OCI-LY3 (cell line): ENCODE data around the gene CHDH.

Source experiments
- H2AFZ ChIP-seq: fragments of 200-600, 300-600 bp; shearing (Covaris generic); 2 replicates; pipeline ENCODE4 v1.6.0; 2014; ENCODE audit warnings: antibody characterized with exemption, low read depth, low read length
- H3K27ac ChIP-seq: fragments of 200-600, 300-600 bp; sonication (generic); 2 replicates; pipeline ENCODE4 v1.5.1; 2014; ENCODE audit warnings: mild to moderate bottlenecking, low read length, moderate library complexity, mixed read lengths
- H3K27me3 ChIP-seq: fragments of 200-600, 300-600 bp; sonication (generic); 2 replicates; pipeline ENCODE4 v1.6.1; 2014; ENCODE audit warnings: low read depth, low read length, mixed read lengths
- H3K36me3 ChIP-seq: fragments of 200-600, 300-600 bp; sonication (generic); replicated peaks from 2 replicates; pipeline ENCODE3; 2014; ENCODE audit warnings: low read depth, low read length, mixed read lengths
- H3K4me1 ChIP-seq: fragments of 300-600, 200-600 bp; sonication (generic); 2 replicates; pipeline ENCODE4 v1.6.1; 2014; ENCODE audit warnings: low read length, mixed read lengths
- H3K4me2 ChIP-seq: fragments of 200-600, 300-600 bp; sonication (generic); 2 replicates; pipeline ENCODE4 v1.6.1; 2014; ENCODE audit warnings: low read length, mixed read lengths
- H3K4me3 ChIP-seq: fragments of 300-600, 200-600 bp; sonication (generic); 2 replicates; pipeline ENCODE4 v1.5.1; 2014; ENCODE audit warnings: antibody characterized with exemption, mild to moderate bottlenecking, low read length, moderate library complexity
- H3K79me2 ChIP-seq: fragments of 300-600, 200-600 bp; shearing (Covaris generic); 2 replicates; pipeline ENCODE4 v1.6.1; 2014; ENCODE audit warnings: mild to moderate bottlenecking, low read length, mixed read lengths
- H3K9ac ChIP-seq: fragments of 300-600, 200-600 bp; shearing (Covaris generic); 2 replicates; pipeline ENCODE4 v1.6.0; 2014; ENCODE audit warnings: mild to moderate bottlenecking, low read length, moderate library complexity
- H3K9me3 ChIP-seq: fragments of 200-600, 300-600 bp; shearing (Covaris generic); 2 replicates; pipeline ENCODE4 v1.6.1; 2014; ENCODE audit warnings: low read length, mixed read lengths; ENCODE audit not compliant: insufficient read depth
- H4K20me1 ChIP-seq: fragments of 200-600, 300-600 bp; sonication (generic); 2 replicates; pipeline ENCODE4 v1.6.1; 2016; ENCODE audit warnings: low read length, mixed read lengths; ENCODE audit not compliant: insufficient read depth
- EZH2phosphoT487 ChIP-seq: fragments of 200-600 bp; shearing (Covaris generic); IDR thresholded peaks from 2 replicates; pipeline ENCODE4 v1.6.1; 2018; ENCODE audit warnings: antibody characterized with exemption, mixed run types, low read depth
- TF ChIP-seq, protein P1 (sequence below): fragments of 200-600, 300-600 bp; sonication (generic); IDR thresholded peaks from 2 replicates; pipeline ENCODE4 v1.5.1; 2014; ENCODE audit warnings: antibody characterized with exemption, low read length, low read depth

Gene CHDH

DNA sequence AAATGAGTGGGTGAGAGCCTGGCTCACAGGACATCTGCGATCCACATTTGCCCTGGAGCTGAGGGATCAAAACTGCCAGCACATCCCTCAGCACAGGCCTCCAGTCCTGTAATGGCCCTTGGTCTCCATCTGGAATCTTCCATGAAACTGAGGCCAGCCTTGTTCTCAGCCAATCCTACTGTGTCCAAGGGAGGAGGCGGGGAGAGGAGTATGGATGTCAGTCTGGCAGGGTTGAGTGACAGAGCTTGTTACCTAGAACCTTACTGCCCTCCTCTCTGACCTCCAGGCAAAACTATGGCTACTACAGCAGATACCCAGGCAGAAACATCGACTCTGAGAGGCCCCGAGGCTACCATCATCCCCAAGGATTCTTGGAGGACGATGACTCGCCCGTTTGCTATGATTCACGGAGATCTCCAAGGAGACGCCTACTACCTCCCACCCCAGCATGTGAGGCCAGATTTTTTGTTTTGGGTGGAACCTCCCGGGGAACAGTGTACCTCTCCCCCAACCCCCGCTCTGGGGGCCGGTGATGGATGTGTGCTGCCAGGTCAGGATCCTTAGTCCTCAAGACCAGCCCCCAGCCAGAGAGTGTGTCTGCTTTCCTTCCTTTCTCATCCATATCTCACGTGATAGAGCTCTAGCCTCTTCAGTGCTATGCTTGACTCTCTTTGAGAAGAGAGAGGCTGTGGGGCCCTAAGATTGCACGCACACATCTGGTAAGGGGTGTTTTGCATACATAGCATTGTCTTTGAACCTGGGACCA lies 41.3 kb downstream of the CHDH start:
- Histone ChIP-seq H2AFZ (no peak overlapping the region), H3K9ac (no peak overlapping the region), H4K20me1 (no peaks in the 10 kb centered on the region), H3K27me3 (no peaks in the 10 kb centered on the region), H3K4me3 (no peak overlapping the region), H3K79me2 (no peaks in the 10 kb centered on the region), H3K9me3 (no peaks in the 10 kb centered on the region), H3K36me3 (no peaks in the 10 kb centered on the region), H3K27ac (no peak overlapping the region), H3K4me1 (peaks cover 18% of the 10 kb centered on the region), H3K4me2 (no peak overlapping the region)
- TF ChIP-seq, protein P1, sequence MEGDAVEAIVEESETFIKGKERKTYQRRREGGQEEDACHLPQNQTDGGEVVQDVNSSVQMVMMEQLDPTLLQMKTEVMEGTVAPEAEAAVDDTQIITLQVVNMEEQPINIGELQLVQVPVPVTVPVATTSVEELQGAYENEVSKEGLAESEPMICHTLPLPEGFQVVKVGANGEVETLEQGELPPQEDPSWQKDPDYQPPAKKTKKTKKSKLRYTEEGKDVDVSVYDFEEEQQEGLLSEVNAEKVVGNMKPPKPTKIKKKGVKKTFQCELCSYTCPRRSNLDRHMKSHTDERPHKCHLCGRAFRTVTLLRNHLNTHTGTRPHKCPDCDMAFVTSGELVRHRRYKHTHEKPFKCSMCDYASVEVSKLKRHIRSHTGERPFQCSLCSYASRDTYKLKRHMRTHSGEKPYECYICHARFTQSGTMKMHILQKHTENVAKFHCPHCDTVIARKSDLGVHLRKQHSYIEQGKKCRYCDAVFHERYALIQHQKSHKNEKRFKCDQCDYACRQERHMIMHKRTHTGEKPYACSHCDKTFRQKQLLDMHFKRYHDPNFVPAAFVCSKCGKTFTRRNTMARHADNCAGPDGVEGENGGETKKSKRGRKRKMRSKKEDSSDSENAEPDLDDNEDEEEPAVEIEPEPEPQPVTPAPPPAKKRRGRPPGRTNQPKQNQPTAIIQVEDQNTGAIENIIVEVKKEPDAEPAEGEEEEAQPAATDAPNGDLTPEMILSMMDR = no peak
- no peak for TF ChIP-seq EZH2phosphoT487

DNA sequence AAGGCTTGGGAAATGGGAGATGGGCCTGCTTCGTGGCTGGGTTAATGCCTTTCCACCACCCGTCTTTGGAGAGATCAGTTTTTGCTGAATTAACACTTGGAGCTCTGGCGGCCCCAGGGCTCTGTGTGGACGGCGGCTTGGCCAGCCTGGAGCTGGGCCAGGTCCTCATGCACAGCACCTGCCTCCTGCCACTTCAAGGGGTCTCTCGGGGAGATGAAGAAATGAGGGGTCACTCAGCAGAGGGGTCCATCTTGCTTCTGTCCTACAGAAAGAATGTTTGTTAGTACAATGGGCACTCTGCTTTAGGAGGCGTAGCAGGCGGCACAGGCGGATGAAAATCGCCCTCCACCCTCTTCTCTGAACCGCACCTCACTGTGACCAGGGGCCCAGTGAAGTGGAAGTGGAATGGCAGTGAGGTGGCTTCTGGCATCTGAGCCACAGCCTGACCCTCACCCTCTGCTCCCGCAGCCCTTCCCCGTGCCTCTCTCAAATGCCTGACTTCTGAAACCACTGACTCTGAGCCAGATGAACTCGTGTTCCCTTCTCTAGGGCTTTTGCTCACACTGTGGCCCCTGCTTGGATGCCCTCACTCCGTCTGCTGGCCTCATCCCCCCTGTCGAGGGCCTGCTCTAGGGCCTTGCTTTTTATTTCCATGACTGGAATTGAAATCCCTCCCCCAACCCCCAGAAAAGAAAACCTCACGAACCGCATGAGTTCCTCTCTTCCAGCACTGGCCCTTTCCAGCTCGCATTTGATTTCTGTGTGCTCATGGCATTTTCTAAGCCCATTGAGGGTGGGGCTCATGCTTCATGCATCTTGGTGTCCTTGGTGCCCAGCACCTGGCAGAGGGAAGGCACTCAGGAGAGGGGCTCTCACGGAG lies 42.2 kb downstream of the CHDH start:
- no peak overlapping the region for H3K4me3 ChIP-seq
- H3K27ac ChIP-seq = no peak overlapping the region
- H3K9me3 ChIP-seq = no peaks in the 10 kb centered on the region
- no peak overlapping the region for H2AFZ ChIP-seq
- no peaks in the 10 kb centered on the region for H4K20me1 ChIP-seq
- H3K27me3 ChIP-seq = no peaks in the 10 kb centered on the region
- H3K9ac ChIP-seq = no peak overlapping the region
- H3K36me3 ChIP-seq = no peaks in the 10 kb centered on the region
- no peak for TF ChIP-seq EZH2phosphoT487
- TF ChIP-seq, protein P1 = no peak
- H3K4me2 ChIP-seq = no peak overlapping the region
- no peaks in the 10 kb centered on the region for H3K79me2 ChIP-seq
- peaks cover 18% of the 10 kb centered on the region for H3K4me1 ChIP-seq

DNA sequence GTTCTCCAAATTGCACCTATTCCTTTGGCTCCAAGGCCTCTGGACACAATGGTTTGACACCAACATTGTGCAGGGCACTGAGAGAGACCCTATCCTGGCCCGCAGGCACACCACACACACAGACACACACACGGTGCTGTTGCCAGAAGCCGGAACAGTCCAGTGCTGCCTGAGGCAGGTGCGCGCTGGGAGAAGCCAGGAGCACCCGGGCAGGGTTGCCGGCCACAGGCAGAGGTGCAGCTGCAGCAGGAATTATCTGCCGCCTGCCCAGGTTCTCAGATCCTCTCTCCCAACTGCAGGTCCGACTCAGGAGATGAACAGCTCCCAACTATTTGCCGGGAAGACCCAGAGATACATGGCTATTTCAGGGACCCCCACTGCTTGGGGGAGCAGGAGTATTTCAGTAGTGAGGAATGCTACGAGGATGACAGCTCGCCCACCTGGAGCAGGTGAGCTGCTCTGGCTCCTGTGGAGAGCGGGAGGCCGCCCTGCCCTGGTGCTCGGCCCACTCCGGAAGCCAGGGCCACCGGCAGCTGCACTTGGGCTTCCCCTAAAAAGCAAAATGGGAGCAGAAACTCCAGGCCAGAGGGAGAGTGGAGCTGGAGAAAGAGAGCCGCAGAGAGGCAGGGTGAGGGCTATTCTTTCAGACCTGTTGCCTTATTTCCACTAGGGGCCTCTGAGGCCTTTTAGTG lies 42.9 kb downstream of the CHDH start:
- H3K4me2 ChIP-seq = no peak overlapping the region
- no peak overlapping the region for H3K27ac ChIP-seq
- no peak overlapping the region for H3K9ac ChIP-seq
- H2AFZ ChIP-seq = no peak overlapping the region
- no peaks in the 10 kb centered on the region for H4K20me1 ChIP-seq
- H3K36me3 ChIP-seq = no peaks in the 10 kb centered on the region
- no peak overlapping the region for H3K4me3 ChIP-seq
- H3K79me2 ChIP-seq = no peaks in the 10 kb centered on the region
- no peaks in the 10 kb centered on the region for H3K27me3 ChIP-seq
- H3K9me3 ChIP-seq = no peaks in the 10 kb centered on the region
- TF ChIP-seq, protein P1 = no peak
- no peak for TF ChIP-seq EZH2phosphoT487
- H3K4me1 ChIP-seq = peaks cover 18% of the 10 kb centered on the region
